Heart left ventricle (tissue), 16 donors: ENCODE results near the gene CLCA1. TPM values are rescaled to one million over a fixed set of nuclear protein-coding genes. Genes with fewer than 3 reads are reported as not detected.

Source experiments
- ATAC-seq, 4 donors: fragments of 200-7000 bp; cut with Tn5 transposase; one replicate each; pipeline ENCODE4 v1.9.1; 2020 to 2022; ENCODE audit warnings: moderate library complexity in 4 of 4, mild to moderate bottlenecking in 3 of 4, moderate number of reproducible peaks in 1 of 4
- DNase-seq, 5 donors: peaks; one replicate each; pipeline ENCODE4 v3.0.0-alpha.2; 2020
- H3K27ac ChIP-seq, 12 donors: fragments of 200-600 bp; sonication (generic) in 4 of 12; one replicate each; pipeline versions ENCODE4 v1.5.0 to v1.8.0; 2016 to 2022; ENCODE audit warnings: mild to moderate bottlenecking in 2 of 12
- H3K27me3 ChIP-seq, 9 donors: fragments of 200-600 bp; sonication (generic) in 2 of 9; one replicate each; pipeline versions ENCODE4 v1.5.1 to v1.8.0; 2016 to 2022; ENCODE audit warnings: mild to moderate bottlenecking in 3 of 9
- H3K36me3 ChIP-seq, 9 donors: fragments of 200-600 bp; sonication (generic) in 2 of 9; one replicate each; pipeline versions ENCODE4 v1.5.0 to v1.8.0; 2018 to 2022; ENCODE audit warnings: mild to moderate bottlenecking in 2 of 9
- H3K4me1 ChIP-seq, 12 donors: fragments of 200-600 bp; sonication (generic) in 4 of 12; one replicate each; pipeline versions ENCODE4 v1.5.0 to v1.8.0; 2016 to 2022; ENCODE audit warnings: mild to moderate bottlenecking in 3 of 12
- H3K4me3 ChIP-seq, 12 donors: fragments of 200-600 bp; sonication (generic) in 4 of 12; one replicate each; pipeline versions ENCODE4 v1.5.0 to v1.8.0; 2017 to 2022; ENCODE audit warnings: mild to moderate bottlenecking in 9 of 12, moderate library complexity in 4 of 12
- H3K9me3 ChIP-seq, 12 donors: fragments of 200-600 bp; sonication (generic) in 4 of 12; one replicate each; pipeline versions ENCODE4 v1.5.0 to v1.8.0; 2016 to 2022; ENCODE audit warnings: mild to moderate bottlenecking in 1 of 12
- CTCF ChIP-seq, 12 donors: fragments of 200-600 bp; sonication (generic) in 4 of 12; IDR thresholded peaks; one replicate each; pipeline versions ENCODE4 v1.5.0 to v1.8.0; 2018 to 2022; ENCODE audit warnings: antibody characterized with exemption in 12 of 12, mild to moderate bottlenecking in 5 of 12
- POLR2A ChIP-seq, 2 donors: fragments of 450-650 bp; IDR thresholded peaks; one replicate each; pipeline ENCODE4 v1.6.1; 2017; ENCODE audit warnings: antibody characterized with exemption in 2 of 2, mild to moderate bottlenecking in 2 of 2, moderate library complexity in 2 of 2
- WGBS, 4 donors: extraction: QIAGEN DNeasy Blood & Tissue Kit in 2 of 4; methylation state at CpG; one replicate each; pipeline versions ENCODE4 v1.1.5 to v1.1.7; 2013 to 2018; 5-methylcytosine and 5-hydroxymethylcytosine counted together
- intact Hi-C, 10 donors: fragments of 100-400 bp; cut with DNase I; formaldehyde crosslinking; loops; one replicate each; pipeline versions ENCODE4 v1.11.1 to v1.14.2; 2022
- long read RNA-seq, 3 donors: library from polyadenylated mRNA; unstranded; transcript quantifications; one replicate each; pipeline ENCODE4 v2.0.0, GENCODE V29; 2020 to 2021
- polyA plus RNA-seq, 2 donors: library from polyadenylated mRNA; stranded (reverse); fragments of 200-250 nt; gene quantifications; one replicate each; pipeline ENCODE4 v1.2.3, GENCODE V29; 2013
- total RNA-seq, 9 donors: library from RNA; depleted of rRNA in 2 of 9; stranded (reverse); fragments of >200 nt in 2 of 9; fragmentation: NEBNext Ultra II Directional in 3 of 9; extraction: Animal tissue kit (Norgen Biotek cat#: 25700) in 3 of 9; gene quantifications; one replicate each; pipeline versions ENCODE4 v1.1.0 to v1.2.4, GENCODE V29; 2016 to 2023
- donor health status: ischemic (EF 13 %, LVEDD 7.1; RV severe dilation, severe dysfunction).
- donor health status: healthy with polysubstance abuse.
- donor health status: DM: no; HTN: yes; CAD: no.
- donor health status: DM: no; HTN: no; CAD: no.
- donor health status: ischemic (EF 25% LVEDD 6.9; RV normal size, moderate dysfunction).
- donor health status: ischemic (EF 25% LVEDD 5.7; RV mildly dilated, moderate dysfunction).
- donor health status: healthy.
- donor health status: DM: yes; HTN: yes; CAD: no.
- donor health status: ischemic (EF 35%, LVEDD 5.7; RV mildly dilated, moderate dysfunction).
- donor health status: nonischemic (EF 11% LVEDD 7.7; RV severe dilation, severe dysfunction).
- donor health status: DM: yes; HTN: yes; CAD: no.
- donor health status: PGD.
- donor health status: ischemic (EF 29% LVEDD 5.4; RV normal size, mild dysfunction).
- donor health status: nonischemic (EF 23%, LVEDD 6.1; RV moderate dilation, normal function).

CLCA1 gene
- total RNA-seq (under 1 TPM in 1 of 9 donors, not detected in 8; 0.07 TPM), polyA plus RNA-seq (under 1 TPM in 1 of 2 donors, not detected in 1; 0.06 TPM)
- long read RNA-seq, donor 1 = 0 reads
- long read RNA-seq, donor 2 = 0 reads
- long read RNA-seq, donor 3 = 0 reads

GRCh38 chr1:86468501-86468977, at the start of gene CLCA1:
CLCA1 (plus strand) TSS chr1:86468927; CDS start chr1:86468972, 45 bp downstream.
- intact Hi-C loops = no loop called here
- Histone ChIP-seq H3K4me3 (no peak within 1 kb of the TSS), H3K4me1 (no peaks in the 10 kb centered on the region), H3K27ac (no peak within 1 kb of the TSS), H3K27me3 (no peaks in the 10 kb centered on the region), H3K9me3 (no peaks in the 10 kb centered on the region), H3K36me3 (no peaks in the 10 kb centered on the region)
- DNase-seq = no peak
- TF ChIP-seq POLR2A (IDR thresholded peaks at IDR 0.05) = no peak
- TF ChIP-seq CTCF (IDR thresholded peaks at IDR 0.05) = no peak
- WGBS, 4 donors = 75 to 87% (median 78%) methylated on average over 7 of the region's 7 CpGs
- ATAC-seq = no peak

GRCh38 chr1:86419277-86419903, 49.3 kb upstream of the CLCA1 start:
- Histone ChIP-seq H3K27me3 (no peaks in the 10 kb centered on the region), H3K36me3 (no peaks in the 10 kb centered on the region), H3K27ac (no peak overlapping the region), H3K4me1 (peaks cover 0 to 5% (median 0%) of the 10 kb centered on the region in 12 donors), H3K9me3 (no peaks in the 10 kb centered on the region), H3K4me3 (no peak overlapping the region)
- intact Hi-C loops = no loop called here
- WGBS, 4 donors = 37 to 57% (median 53%) methylated on average over 4 of the region's 4 CpGs
- peak in 8 of 12 donors; percentile 13 to 59 (median 38) for TF ChIP-seq CTCF (IDR thresholded peaks at IDR 0.05)
- TF ChIP-seq POLR2A (IDR thresholded peaks at IDR 0.05) = no peak
- no peak for DNase-seq
- ATAC-seq = peak in 1 of 4 donors; percentile 27

- ATAC-seq (no peak), DNase-seq (no peak)
- 70 to 74% (median 71%) methylated on average over 7 of the region's 7 CpGs for WGBS, 4 donors
- TF ChIP-seq POLR2A (IDR thresholded peaks at IDR 0.05) = no peak
- no peak for TF ChIP-seq CTCF (IDR thresholded peaks at IDR 0.05)
- Histone ChIP-seq H3K27me3 (no peaks in the 10 kb centered on the region), H3K36me3 (no peaks in the 10 kb centered on the region), H3K4me1 (peaks cover 0 to 5% (median 0%) of the 10 kb centered on the region in 12 donors), H3K4me3 (no peak overlapping the region), H3K27ac (no peak overlapping the region), H3K9me3 (no peaks in the 10 kb centered on the region)
- intact Hi-C loops = no loop called here
These were observed 47.0 kb upstream of the CLCA1 start for GRCh38 chr1:86421601-86422280.

GRCh38 chr1:86423473-86423872, 45.3 kb upstream of the CLCA1 start:
- no peak overlapping the region for H3K27ac ChIP-seq
- H3K4me3 ChIP-seq = no peak overlapping the region
- ATAC-seq (no peak), DNase-seq (no peak)
- peaks cover 0 to 5% (median 0%) of the 10 kb centered on the region in 12 donors for H3K4me1 ChIP-seq
- no peaks in the 10 kb centered on the region for H3K36me3 ChIP-seq
- H3K9me3 ChIP-seq = no peaks in the 10 kb centered on the region
- intact Hi-C loops = no loop called here
- no peaks in the 10 kb centered on the region for H3K27me3 ChIP-seq
- TF ChIP-seq POLR2A (IDR thresholded peaks at IDR 0.05) (no peak), CTCF (IDR thresholded peaks at IDR 0.05) (no peak)
